Measurements from ENCODE around the gene SNX13. TPM values are rescaled to one million over a fixed set of nuclear protein-coding genes. Genes with fewer than 3 reads are reported as not detected.

Gene SNX13
- total and polyA plus RNA-seq, 2 donors (not counting 1 experiment from before 2014, with no cell fraction given) = 6.5 to 58.1 TPM

- TF ChIP-seq CTCF (IDR thresholded peaks at IDR 0.05) (no peak), EZH2 (IDR thresholded peaks at IDR 0.05; ENCODE audit: borderline replicate concordance, insufficient read depth, low read depth, low read length, poor library complexity, severe bottlenecking) (no peak)
- intact Hi-C loops (cut with micrococcal nuclease) = no loop called here
- Histone ChIP-seq H3K27ac (ENCODE audit: low read length in 2 of 2) (no peak overlapping the region), H3K79me2 (ENCODE audit: control insufficient read depth, insufficient read depth, low read length) (no peaks in the 10 kb centered on the region), H2AFZ (ENCODE audit: insufficient read depth, low read depth, low read length, poor library complexity, severe bottlenecking) (no peak overlapping the region), H3K9ac (ENCODE audit: low read length) (no peak overlapping the region), H3K36me3 (replicated peaks in 1 of 2; ENCODE audit: control extremely low read depth in 1 of 2, control insufficient read depth in 1 of 2, extremely low read depth in 1 of 2, insufficient read depth in 2 of 2, low read length in 1 of 2) (peaks cover 14% of the 10 kb centered on the region in 2 experiments), H4K20me1 (ENCODE audit: control insufficient read depth, insufficient read depth, low read length, poor library complexity, severe bottlenecking) (no peaks in the 10 kb centered on the region), H3K4me3 (ENCODE audit: control extremely low read depth in 1 of 5, extremely low read depth in 1 of 5, insufficient read depth in 1 of 5, low read depth in 2 of 5, low read length in 4 of 5) (no peak overlapping the region), H3K4me2 (replicated peaks; ENCODE audit: low read depth, low read length, poor library complexity, severe bottlenecking) (no peak overlapping the region), H3K4me1 (ENCODE audit: control insufficient read depth in 2 of 2, insufficient read depth in 2 of 2, low read length in 2 of 2) (no peaks in the 10 kb centered on the region), H3K27me3 (replicated peaks in 1 of 4; ENCODE audit: control extremely low read depth in 1 of 4, control insufficient read depth in 3 of 4, insufficient read depth in 4 of 4, low read length in 3 of 4) (no peaks in the 10 kb centered on the region), H3K9me3 (ENCODE audit: control extremely low read depth in 1 of 3, control insufficient read depth in 2 of 3, insufficient read depth in 1 of 3, low read length in 2 of 3) (no peaks in the 10 kb centered on the region)
- DNase-seq (no peak), ATAC-seq (ENCODE audit: low read depth) (no peak)
- Mint-ChIP-seq H3K27me3 (no peaks in the 10 kb centered on the region), H3K4me3 (no peak overlapping the region), H3K27ac (no peak overlapping the region), H3K4me1 (no peaks in the 10 kb centered on the region), H3K9me3 (ENCODE audit: insufficient read depth) (no peaks in the 10 kb centered on the region)
- POLR2A ChIA-PET = no interaction called here
- CTCF ChIA-PET = no interaction called here
- WGBS (ENCODE audit: insufficient coverage) = no CpG with 5 or more reads among the region's 3 CpGs
Measured at GRCh38 chr7:17822547-17823173, 117.6 kb downstream of the SNX13 start.

GRCh38 chr7:17816903-17817302 is 123.4 kb downstream of the SNX13 start:
- H3K36me3 ChIP-seq (replicated peaks in 1 of 2; ENCODE audit: control extremely low read depth in 1 of 2, control insufficient read depth in 1 of 2, extremely low read depth in 1 of 2, insufficient read depth in 2 of 2, low read length in 1 of 2) = peaks cover 8 to 24% of the 10 kb centered on the region in 2 experiments
- no peak overlapping the region for H3K27ac ChIP-seq (ENCODE audit: low read length in 2 of 2)
- ATAC-seq (ENCODE audit: low read depth) (no peak), DNase-seq (no peak)
- peaks cover 0 to 4% (median 2%) of the 10 kb centered on the region in 3 donors for H3K9me3 ChIP-seq (ENCODE audit: control extremely low read depth in 1 of 3, control insufficient read depth in 2 of 3, insufficient read depth in 1 of 3, low read length in 2 of 3)
- no peaks in the 10 kb centered on the region for H3K4me1 ChIP-seq (ENCODE audit: control insufficient read depth in 2 of 2, insufficient read depth in 2 of 2, low read length in 2 of 2)
- Mint-ChIP-seq H3K4me1 (no peaks in the 10 kb centered on the region), H3K27ac (no peak overlapping the region), H3K4me3 (no peak overlapping the region), H3K27me3 (no peaks in the 10 kb centered on the region), H3K9me3 (ENCODE audit: insufficient read depth) (peaks cover 9% of the 10 kb centered on the region)
- ChIA-PET CTCF (no interaction called here), POLR2A (no interaction called here)
- H2AFZ ChIP-seq (ENCODE audit: insufficient read depth, low read depth, low read length, poor library complexity, severe bottlenecking) = no peak overlapping the region
- no peaks in the 10 kb centered on the region for H3K27me3 ChIP-seq (replicated peaks in 1 of 4; ENCODE audit: control extremely low read depth in 1 of 4, control insufficient read depth in 3 of 4, insufficient read depth in 4 of 4, low read length in 3 of 4)
- no peak overlapping the region for H3K4me3 ChIP-seq (ENCODE audit: control extremely low read depth in 1 of 5, extremely low read depth in 1 of 5, insufficient read depth in 1 of 5, low read depth in 2 of 5, low read length in 4 of 5)
- no peak overlapping the region for H3K4me2 ChIP-seq (replicated peaks; ENCODE audit: low read depth, low read length, poor library complexity, severe bottlenecking)
- 84% methylated on average over 2 of the region's 3 CpGs for WGBS (ENCODE audit: insufficient coverage)
- no peak overlapping the region for H3K9ac ChIP-seq (ENCODE audit: low read length)
- no peak for TF ChIP-seq EZH2 (IDR thresholded peaks at IDR 0.05; ENCODE audit: borderline replicate concordance, insufficient read depth, low read depth, low read length, poor library complexity, severe bottlenecking)
- no peak for TF ChIP-seq CTCF (IDR thresholded peaks at IDR 0.05)
- no peaks in the 10 kb centered on the region for H3K79me2 ChIP-seq (ENCODE audit: control insufficient read depth, insufficient read depth, low read length)
- H4K20me1 ChIP-seq (ENCODE audit: control insufficient read depth, insufficient read depth, low read length, poor library complexity, severe bottlenecking) = no peaks in the 10 kb centered on the region
- intact Hi-C loops (cut with micrococcal nuclease) = no loop called here
